Measurements from ENCODE around the gene FAM168A. TPM values are rescaled to one million over a fixed set of nuclear protein-coding genes. Genes with fewer than 3 reads are reported as not detected.

FAM168A gene
- total and polyA plus RNA-seq, 2 of the 8 experiments (the other 6 are each of a cell fraction or from before 2014, with no cell fraction given) = 17.1 to 21.6 TPM

DNA sequence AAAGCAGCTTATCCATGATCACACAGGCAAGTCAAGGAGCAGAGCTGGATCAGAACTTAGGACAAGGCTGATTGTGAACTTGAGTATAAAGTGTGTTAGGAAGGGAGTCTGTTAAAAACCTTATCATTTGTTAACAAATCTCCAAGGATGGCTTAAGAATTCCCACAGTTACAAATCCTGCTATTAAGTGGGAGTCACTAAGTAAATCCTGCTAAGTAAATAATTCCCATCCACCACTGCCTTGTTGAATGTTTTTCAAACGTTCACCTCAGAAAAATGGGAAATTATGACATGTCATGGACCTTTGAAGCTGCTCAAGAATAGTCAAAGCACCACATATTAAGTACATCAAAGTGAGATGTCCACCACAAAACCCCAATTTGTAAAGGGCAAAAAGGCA, 88.7 kb downstream of the FAM168A start:
- no peak overlapping the region for H2BK120ac ChIP-seq (replicated peaks; ENCODE audit: low read depth, low read length)
- TF ChIP-seq BCL11A (IDR thresholded peaks at IDR 0.05; ENCODE audit: low read depth in 2 of 2, low read length in 2 of 2) (no peak), RFX5 (IDR thresholded peaks at IDR 0.05; ENCODE audit: borderline replicate concordance, low read depth, low read length) (no peak), MAFK (IDR thresholded peaks at IDR 0.05; ENCODE audit: low read depth, low read length) (no peak), CBX8 (IDR thresholded peaks at IDR 0.05; ENCODE audit: borderline replicate concordance, low read depth, low read length) (no peak), KDM1A (IDR thresholded peaks at IDR 0.05; ENCODE audit: borderline replicate concordance, low read length) (no peak), GABPA (IDR thresholded peaks at IDR 0.05; ENCODE audit: borderline replicate concordance, insufficient read depth, low read length) (no peak), HDAC2 (IDR thresholded peaks at IDR 0.05; ENCODE audit: borderline replicate concordance in 1 of 2, low read depth in 2 of 2, low read length in 2 of 2) (no peak), CEBPB (IDR thresholded peaks at IDR 0.05; ENCODE audit: low read depth, low read length) (no peak)
- 0 out of 2 replicates have a peak, but pooled peaks cover 2% of the 10 kb centered on the region for H3K79me1 ChIP-seq (ENCODE audit: low read depth, low read length)
- H4K91ac ChIP-seq (replicated peaks; ENCODE audit: insufficient read length, low read length) = no peak overlapping the region
- no peak overlapping the region for H3K23ac ChIP-seq (ENCODE audit: insufficient read length)
- no peak overlapping the region for H3K4me2 ChIP-seq (ENCODE audit: insufficient read depth in 1 of 2, low read depth in 2 of 2, low read length in 2 of 2)
- H3K36me3 ChIP-seq (ENCODE audit: control insufficient read depth in 2 of 4, insufficient read depth in 4 of 4, low read length in 3 of 4) = no peaks in the 10 kb centered on the region
- no peak overlapping the region for H2BK5ac ChIP-seq (ENCODE audit: low read depth, low read length)
- H3K79me2 ChIP-seq (ENCODE audit: control insufficient read depth in 1 of 2, insufficient read depth in 2 of 2, low read length in 2 of 2) = peaks cover 0 to 7% of the 10 kb centered on the region in 2 experiments; a peak in 1 of 4 replicates
- no peak for FAIRE-seq
- H3K18ac ChIP-seq (ENCODE audit: extremely low read depth, low read length) = no peak overlapping the region
- no peak overlapping the region for H2BK20ac ChIP-seq (ENCODE audit: low read length)
- no peak overlapping the region for H2AFZ ChIP-seq (ENCODE audit: low read length)
- no peak overlapping the region for H3K4ac ChIP-seq (replicated peaks; ENCODE audit: insufficient read length, low read depth, low read length)
- H3K9ac ChIP-seq (replicated peaks in 1 of 4; ENCODE audit: extremely low read depth in 1 of 4, low read depth in 3 of 4, low read length in 3 of 4) = no peak overlapping the region
- 100% methylated on average over 1 of the region's 1 CpG; no CpG with 5 or more reads in 1 of the 2 experiments for WGBS, 2 experiments (ENCODE audit: extremely low coverage in 1 of 2, insufficient coverage in 1 of 2, insufficient read length in 1 of 2, insufficient replicate concordance in 2 of 2, low coverage in 1 of 2, low lambda C conversion rate in 2 of 2, missing lambda C conversion rate in 1 of 2)
- no peak overlapping the region for H2BK12ac ChIP-seq (ENCODE audit: low read depth, low read length)
- POLR2A ChIA-PET (ENCODE audit: partially characterized antibody) = interaction anchor here (1.3 kb wide), 1 partner anchor 11 kb away, joined by 3 read pairs; no protein-coding TSS in a partner anchor
- H2BK15ac ChIP-seq (ENCODE audit: low read length) = no peak overlapping the region
- no peaks in the 10 kb centered on the region for H3K4me1 ChIP-seq (replicated peaks in 1 of 4; ENCODE audit: control insufficient read depth in 3 of 4, insufficient read depth in 4 of 4, low read length in 3 of 4)
- H2AK5ac ChIP-seq (ENCODE audit: low read depth, low read length) = no peak overlapping the region
- no peaks in the 10 kb centered on the region for H3K23me2 ChIP-seq (ENCODE audit: low read depth, low read length)
- H3K9me3 ChIP-seq (ENCODE audit: insufficient read depth in 2 of 2, low read depth in 1 of 2, low read length in 1 of 2) = no peaks in the 10 kb centered on the region; a peak in 1 of 4 replicates
- H3K4me3 ChIP-seq (ENCODE audit: extremely low read depth in 1 of 4, insufficient read depth in 2 of 4, low read depth in 3 of 4, low read length in 4 of 4) = no peak overlapping the region
- CTCF ChIA-PET (ENCODE audit: partially characterized antibody) = interaction anchor here (1.0 kb wide), 1 partner anchor 18 kb away, joined by 3 read pairs; no protein-coding TSS in a partner anchor
- H4K5ac ChIP-seq (ENCODE audit: insufficient read length, low read depth, low read length) = no peak overlapping the region
- H3K27me3 ChIP-seq (replicated peaks in 1 of 4; ENCODE audit: control insufficient read depth in 3 of 4, extremely low read depth in 1 of 4, insufficient read depth in 3 of 4, low read length in 3 of 4) = no peaks in the 10 kb centered on the region
- H3K27ac ChIP-seq (ENCODE audit: low read depth, low read length) = no peak overlapping the region
- H3K56ac ChIP-seq (replicated peaks; ENCODE audit: insufficient read length, low read depth, low read length) = no peak overlapping the region
- H4K8ac ChIP-seq (ENCODE audit: extremely low read depth, insufficient read depth, low read length) = no peak overlapping the region
- peaks cover 0 to 3% of the 10 kb centered on the region in 2 experiments for H4K20me1 ChIP-seq (replicated peaks in 1 of 2; ENCODE audit: control insufficient read depth in 1 of 2, insufficient read depth in 2 of 2, low read length in 2 of 2)
- DNase-seq (ENCODE audit: low read depth in 1 of 2, low spot score in 2 of 2) = no peak
- no peak overlapping the region for H3K14ac ChIP-seq (ENCODE audit: insufficient read length)

Measured in H1 (cell line).